ENCODE data around the gene CD4. TPM values are rescaled to one million over a fixed set of nuclear protein-coding genes. Genes with fewer than 3 reads are reported as not detected.
"Not testable (repeated sequence)": the region's sequence is repeated elsewhere in the genome, so short reads cannot be mapped to it uniquely, and the experiment has no call there.

The CD4 gene
- 3.9 TPM for polyA plus RNA-seq (2013, experiment 1 of 4)
- 2.9 TPM for polyA plus RNA-seq (2013, experiment 2 of 4)
- 1.8 TPM for polyA plus RNA-seq (2013, experiment 3 of 4)
- polyA plus RNA-seq (2013, experiment 4 of 4): 3.2 TPM

DNA sequence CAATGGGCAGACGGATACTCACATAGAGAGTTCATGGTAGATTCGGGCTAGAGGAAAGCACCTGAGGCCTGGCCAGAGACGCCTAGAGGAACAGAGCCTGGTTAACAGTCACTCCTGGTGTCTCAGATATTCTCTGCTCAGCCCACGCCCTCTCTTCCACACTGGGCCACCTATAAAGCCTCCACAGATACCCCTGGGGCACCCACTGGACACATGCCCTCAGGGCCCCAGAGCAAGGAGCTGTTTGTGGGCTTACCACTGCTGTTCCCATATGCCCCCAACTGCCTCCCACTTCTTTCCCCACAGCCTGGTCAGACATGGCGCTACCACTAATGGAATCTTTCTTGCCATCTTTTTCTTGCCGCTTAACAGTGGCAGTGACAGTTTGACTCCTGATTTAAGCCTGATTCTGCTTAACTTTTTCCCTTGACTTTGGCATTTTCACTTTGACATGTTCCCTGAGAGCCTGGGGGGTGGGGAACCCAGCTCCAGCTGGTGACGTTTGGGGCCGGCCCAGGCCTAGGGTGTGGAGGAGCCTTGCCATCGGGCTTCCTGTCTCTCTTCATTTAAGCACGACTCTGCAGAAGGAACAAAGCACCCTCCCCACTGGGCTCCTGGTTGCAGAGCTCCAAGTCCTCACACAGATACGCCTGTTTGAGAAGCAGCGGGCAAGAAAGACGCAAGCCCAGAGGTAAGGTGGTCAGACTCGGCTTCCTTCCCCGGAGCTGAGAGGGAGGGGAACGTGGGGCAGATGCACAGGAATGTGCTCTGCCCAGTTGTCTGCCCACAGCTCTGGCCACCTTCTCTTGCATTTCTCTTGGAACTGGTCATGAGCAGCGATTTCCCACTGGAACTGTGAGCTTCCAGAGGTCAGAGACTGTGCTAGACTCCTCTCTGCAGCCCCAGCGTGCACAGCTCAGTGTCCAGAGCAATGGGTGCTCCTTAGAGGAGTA is at the start of gene CD4:
Gene CD4, plus strand, starts transcription at position 557 of the 953 bp plus-strand sequence. CDS start 10,611 bp downstream, outside the sequence.
- H3K9me3 ChIP-seq (ENCODE audit: control insufficient read depth, low read length): no peaks in the 10 kb centered on the region
- no peaks in the 10 kb centered on the region for H3K36me3 ChIP-seq (ENCODE audit: control insufficient read depth, insufficient read depth, low read length)
- 65 to 67% methylated on average over 18 of the region's 18 CpGs for WGBS, 2 experiments
- H3K4me3 ChIP-seq (ENCODE audit: insufficient read depth, low read depth, low read length): no peak within 1 kb of the TSS
- no peak within 1 kb of the TSS for H3K27ac ChIP-seq (ENCODE audit: insufficient read depth, low read depth, low read length, poor library complexity, severe bottlenecking)
- peaks cover 17% of the 10 kb centered on the region for H3K4me1 ChIP-seq (ENCODE audit: control insufficient read depth, insufficient read depth, low read length)
- H3K27me3 ChIP-seq (ENCODE audit: control insufficient read depth, insufficient read depth, low read length, poor library complexity, severe bottlenecking): no peaks in the 10 kb centered on the region

GRCh38 chr12:6742080-6742479 is 47.2 kb upstream of the CD4 start:
- not testable (repeated sequence) for H3K27ac ChIP-seq (ENCODE audit: insufficient read depth, low read depth, low read length, poor library complexity, severe bottlenecking); H3K36me3 ChIP-seq (ENCODE audit: control insufficient read depth, insufficient read depth, low read length); H3K4me3 ChIP-seq (ENCODE audit: insufficient read depth, low read depth, low read length); H3K27me3 ChIP-seq (ENCODE audit: control insufficient read depth, insufficient read depth, low read length, poor library complexity, severe bottlenecking); H3K9me3 ChIP-seq (ENCODE audit: control insufficient read depth, low read length)
- H3K4me1 ChIP-seq (ENCODE audit: control insufficient read depth, insufficient read depth, low read length): peaks cover 11% of the 10 kb centered on the region
- WGBS, 2 experiments: 90% methylated on average over 10 to 11 of the region's 12 CpGs

GRCh38 chr12:6742834-6743233 is 46.5 kb upstream of the CD4 start:
- no peak overlapping the region for H3K27ac ChIP-seq (ENCODE audit: insufficient read depth, low read depth, low read length, poor library complexity, severe bottlenecking)
- no peaks in the 10 kb centered on the region for H3K9me3 ChIP-seq (ENCODE audit: control insufficient read depth, low read length)
- no peaks in the 10 kb centered on the region for H3K27me3 ChIP-seq (ENCODE audit: control insufficient read depth, insufficient read depth, low read length, poor library complexity, severe bottlenecking)
- peaks cover 11% of the 10 kb centered on the region for H3K4me1 ChIP-seq (ENCODE audit: control insufficient read depth, insufficient read depth, low read length)
- WGBS, 2 experiments: 93 to 95% methylated on average over 3 of the region's 3 CpGs
- no peak overlapping the region for H3K4me3 ChIP-seq (ENCODE audit: insufficient read depth, low read depth, low read length)
- H3K36me3 ChIP-seq (ENCODE audit: control insufficient read depth, insufficient read depth, low read length): peaks cover 9% of the 10 kb centered on the region

- H3K36me3 ChIP-seq (ENCODE audit: control insufficient read depth, insufficient read depth, low read length): peaks cover 13% of the 10 kb centered on the region
- not testable (repeated sequence) for H3K4me3 ChIP-seq (ENCODE audit: insufficient read depth, low read depth, low read length); H3K27ac ChIP-seq (ENCODE audit: insufficient read depth, low read depth, low read length, poor library complexity, severe bottlenecking); H3K27me3 ChIP-seq (ENCODE audit: control insufficient read depth, insufficient read depth, low read length, poor library complexity, severe bottlenecking); H3K9me3 ChIP-seq (ENCODE audit: control insufficient read depth, low read length)
- 85 to 88% methylated on average over 7 of the region's 7 CpGs for WGBS, 2 experiments
- peaks cover 11% of the 10 kb centered on the region for H3K4me1 ChIP-seq (ENCODE audit: control insufficient read depth, insufficient read depth, low read length)
These were observed 46.0 kb upstream of the CD4 start for GRCh38 chr12:6743300-6743699.

GRCh38 chr12:6745741-6746525 is 43.4 kb upstream of the CD4 start:
- Histone ChIP-seq H3K27me3 (ENCODE audit: control insufficient read depth, insufficient read depth, low read length, poor library complexity, severe bottlenecking) (no peaks in the 10 kb centered on the region), H3K36me3 (ENCODE audit: control insufficient read depth, insufficient read depth, low read length) (peaks cover 38% of the 10 kb centered on the region), H3K4me1 (ENCODE audit: control insufficient read depth, insufficient read depth, low read length) (peaks cover 11% of the 10 kb centered on the region), H3K4me3 (ENCODE audit: insufficient read depth, low read depth, low read length) (no peak overlapping the region), H3K27ac (ENCODE audit: insufficient read depth, low read depth, low read length, poor library complexity, severe bottlenecking) (no peak overlapping the region), H3K9me3 (ENCODE audit: control insufficient read depth, low read length) (no peaks in the 10 kb centered on the region)
- 93 to 94% methylated on average over 13 of the region's 13 CpGs for WGBS, 2 experiments

GRCh38 chr12:6747216-6747615 is 42.1 kb upstream of the CD4 start:
- peaks cover 45% of the 10 kb centered on the region for H3K36me3 ChIP-seq (ENCODE audit: control insufficient read depth, insufficient read depth, low read length)
- no peaks in the 10 kb centered on the region for H3K27me3 ChIP-seq (ENCODE audit: control insufficient read depth, insufficient read depth, low read length, poor library complexity, severe bottlenecking)
- 93 to 96% methylated on average over 4 of the region's 4 CpGs for WGBS, 2 experiments
- H3K4me1 ChIP-seq (ENCODE audit: control insufficient read depth, insufficient read depth, low read length): peaks cover 21% of the 10 kb centered on the region
- no peak overlapping the region for H3K4me3 ChIP-seq (ENCODE audit: insufficient read depth, low read depth, low read length)
- H3K9me3 ChIP-seq (ENCODE audit: control insufficient read depth, low read length): no peaks in the 10 kb centered on the region
- no peak overlapping the region for H3K27ac ChIP-seq (ENCODE audit: insufficient read depth, low read depth, low read length, poor library complexity, severe bottlenecking)

- Histone ChIP-seq H3K36me3 (ENCODE audit: control insufficient read depth, insufficient read depth, low read length) (peaks cover 45% of the 10 kb centered on the region), H3K9me3 (ENCODE audit: control insufficient read depth, low read length) (no peaks in the 10 kb centered on the region), H3K27ac (ENCODE audit: insufficient read depth, low read depth, low read length, poor library complexity, severe bottlenecking) (no peak overlapping the region), H3K4me1 (ENCODE audit: control insufficient read depth, insufficient read depth, low read length) (peaks cover 23% of the 10 kb centered on the region), H3K27me3 (ENCODE audit: control insufficient read depth, insufficient read depth, low read length, poor library complexity, severe bottlenecking) (no peaks in the 10 kb centered on the region), H3K4me3 (ENCODE audit: insufficient read depth, low read depth, low read length) (no peak overlapping the region)
- 97 to 98% methylated on average over 28 of the region's 28 CpGs for WGBS, 2 experiments
These were observed 40.6 kb upstream of the CD4 start for GRCh38 chr12:6748761-6749160.

DNA sequence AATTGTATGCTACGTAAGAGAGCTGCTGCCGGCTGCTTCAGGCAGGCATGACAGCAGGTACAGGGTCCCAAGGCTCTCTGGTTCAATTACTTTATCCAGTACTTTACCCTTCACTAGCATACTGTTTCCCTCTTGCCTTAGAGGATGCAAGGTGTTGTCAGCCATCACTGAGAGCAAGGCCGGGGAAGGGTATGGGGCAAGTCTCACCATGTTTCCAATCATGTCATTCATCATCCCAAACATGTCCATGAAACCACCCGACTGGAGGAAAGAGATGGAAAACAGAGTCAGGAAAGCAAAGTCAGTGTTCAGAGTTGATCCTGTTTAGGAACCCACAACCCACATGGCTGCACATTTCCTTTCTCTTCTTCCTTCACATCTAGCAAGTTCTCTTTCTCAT is 38.8 kb upstream of the CD4 start:
- Histone ChIP-seq H3K4me1 (ENCODE audit: control insufficient read depth, insufficient read depth, low read length) (peaks cover 21% of the 10 kb centered on the region), H3K27me3 (ENCODE audit: control insufficient read depth, insufficient read depth, low read length, poor library complexity, severe bottlenecking) (no peaks in the 10 kb centered on the region), H3K4me3 (ENCODE audit: insufficient read depth, low read depth, low read length) (no peak overlapping the region), H3K9me3 (ENCODE audit: control insufficient read depth, low read length) (no peaks in the 10 kb centered on the region), H3K36me3 (ENCODE audit: control insufficient read depth, insufficient read depth, low read length) (peaks cover 45% of the 10 kb centered on the region), H3K27ac (ENCODE audit: insufficient read depth, low read depth, low read length, poor library complexity, severe bottlenecking) (no peak overlapping the region)
- WGBS, 2 experiments: 92 to 98% methylated on average over 4 of the region's 4 CpGs

GRCh38 chr12:6751767-6752166 is 37.6 kb upstream of the CD4 start:
- Histone ChIP-seq H3K27ac (ENCODE audit: insufficient read depth, low read depth, low read length, poor library complexity, severe bottlenecking) (no peak overlapping the region), H3K36me3 (ENCODE audit: control insufficient read depth, insufficient read depth, low read length) (peaks cover 45% of the 10 kb centered on the region), H3K4me3 (ENCODE audit: insufficient read depth, low read depth, low read length) (peak overlapping the region; percentile 96)

More at GRCh38 chr12:6751767-6752166, 37.6 kb upstream of the CD4 start:
- H3K4me1 ChIP-seq (ENCODE audit: control insufficient read depth, insufficient read depth, low read length): peaks cover 21% of the 10 kb centered on the region
- 93 to 97% methylated on average over 7 of the region's 7 CpGs for WGBS, 2 experiments
- no peaks in the 10 kb centered on the region for H3K27me3 ChIP-seq (ENCODE audit: control insufficient read depth, insufficient read depth, low read length, poor library complexity, severe bottlenecking)
- no peaks in the 10 kb centered on the region for H3K9me3 ChIP-seq (ENCODE audit: control insufficient read depth, low read length)

Measured in ectodermal cell (in vitro differentiated cells).